ENCODE results near the gene LARGE1. TPM values are rescaled to one million over a fixed set of nuclear protein-coding genes. Genes with fewer than 3 reads are reported as not detected.

Gene LARGE1
- polyA plus RNA-seq, 3 donors: 0.05 to 0.13 TPM; not detected in 1

- TF ChIP-seq, protein P1, sequence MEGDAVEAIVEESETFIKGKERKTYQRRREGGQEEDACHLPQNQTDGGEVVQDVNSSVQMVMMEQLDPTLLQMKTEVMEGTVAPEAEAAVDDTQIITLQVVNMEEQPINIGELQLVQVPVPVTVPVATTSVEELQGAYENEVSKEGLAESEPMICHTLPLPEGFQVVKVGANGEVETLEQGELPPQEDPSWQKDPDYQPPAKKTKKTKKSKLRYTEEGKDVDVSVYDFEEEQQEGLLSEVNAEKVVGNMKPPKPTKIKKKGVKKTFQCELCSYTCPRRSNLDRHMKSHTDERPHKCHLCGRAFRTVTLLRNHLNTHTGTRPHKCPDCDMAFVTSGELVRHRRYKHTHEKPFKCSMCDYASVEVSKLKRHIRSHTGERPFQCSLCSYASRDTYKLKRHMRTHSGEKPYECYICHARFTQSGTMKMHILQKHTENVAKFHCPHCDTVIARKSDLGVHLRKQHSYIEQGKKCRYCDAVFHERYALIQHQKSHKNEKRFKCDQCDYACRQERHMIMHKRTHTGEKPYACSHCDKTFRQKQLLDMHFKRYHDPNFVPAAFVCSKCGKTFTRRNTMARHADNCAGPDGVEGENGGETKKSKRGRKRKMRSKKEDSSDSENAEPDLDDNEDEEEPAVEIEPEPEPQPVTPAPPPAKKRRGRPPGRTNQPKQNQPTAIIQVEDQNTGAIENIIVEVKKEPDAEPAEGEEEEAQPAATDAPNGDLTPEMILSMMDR (IDR thresholded peaks at IDR 0.05): no peak
- H3K27me3 ChIP-seq (ENCODE audit: control insufficient read depth in 2 of 2, insufficient read depth in 2 of 2, low read length in 2 of 2): no peaks in the 10 kb centered on the region
- no peak for DNase-seq
- H3K27ac Mint-ChIP-seq: no peak overlapping the region
- H3K36me3 Mint-ChIP-seq: no peaks in the 10 kb centered on the region
- no peak overlapping the region for H3K4me3 ChIP-seq (replicated peaks in 1 of 3; ENCODE audit: low read depth in 2 of 3, low read length in 3 of 3)
- peaks cover 39 to 43% of the 10 kb centered on the region in 2 donors for H3K9me3 ChIP-seq (replicated peaks in 1 of 2; ENCODE audit: control insufficient read depth in 1 of 2, insufficient read depth in 1 of 2, low read length in 2 of 2)
- H3K79me2 ChIP-seq (ENCODE audit: insufficient read depth, low read length): no peaks in the 10 kb centered on the region
- H3K9ac ChIP-seq (ENCODE audit: insufficient read depth, low read length, poor library complexity, severe bottlenecking): no peak overlapping the region
- no peak overlapping the region for H3K4me3 Mint-ChIP-seq
- WGBS (ENCODE audit: insufficient coverage): 100% methylated on average over 4 of the region's 7 CpGs
- peaks cover 0 to 8% (median 3%) of the 10 kb centered on the region in 3 donors for H3K27me3 Mint-ChIP-seq (ENCODE audit: low read depth in 3 of 3)
- intact Hi-C loops (cut with micrococcal nuclease): loop anchor here in 1 of 2 donors (10.0 kb wide), 1 partner anchor 54 kb away; no protein-coding TSS in a partner anchor
- H3K36me3 ChIP-seq (replicated peaks in 1 of 2; ENCODE audit: control insufficient read depth in 1 of 2, insufficient read depth in 2 of 2, low read length in 2 of 2): no peaks in the 10 kb centered on the region
- no peak overlapping the region for H3K4me2 ChIP-seq (replicated peaks; ENCODE audit: extremely low read depth, low read length, poor library complexity, severe bottlenecking)
- H3K9me3 Mint-ChIP-seq: peaks cover 18 to 45% (median 25%) of the 10 kb centered on the region in 7 donors
- H3K4me1 ChIP-seq (ENCODE audit: control insufficient read depth in 1 of 2, insufficient read depth in 2 of 2, low read length in 2 of 2): no peaks in the 10 kb centered on the region
- H2AFZ ChIP-seq (ENCODE audit: insufficient read depth, low read depth, low read length, poor library complexity, severe bottlenecking): no peak overlapping the region
- no peaks in the 10 kb centered on the region for H3K4me1 Mint-ChIP-seq
- H3K27ac ChIP-seq (ENCODE audit: low read depth in 1 of 2, low read length in 2 of 2): no peak overlapping the region
- no peaks in the 10 kb centered on the region for H4K20me1 ChIP-seq (ENCODE audit: insufficient read depth, low read length)
Measured at GRCh38 chr22:33691057-33691630, 229.1 kb downstream of the LARGE1 start.

DNA sequence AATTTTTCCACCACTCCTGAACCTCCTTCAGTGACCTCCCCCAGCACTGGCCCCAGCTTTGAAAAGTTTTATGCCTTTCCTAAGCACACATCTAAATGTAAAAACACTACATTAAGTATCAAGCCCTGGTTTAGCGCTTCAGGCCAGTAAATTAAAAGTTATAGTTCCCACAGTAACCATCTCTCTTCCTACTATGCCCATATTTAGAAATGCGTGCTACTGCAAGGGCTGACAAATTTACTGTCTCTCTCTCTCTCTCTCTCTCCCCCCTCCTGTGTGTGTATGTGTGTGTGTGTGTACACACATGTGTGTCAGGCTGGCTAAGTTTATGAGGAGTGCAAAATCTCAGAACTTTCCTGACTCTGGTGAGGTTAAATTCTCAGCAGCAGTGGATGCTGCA is 231.4 kb downstream of the LARGE1 start:
- Histone ChIP-seq H3K9me3 (replicated peaks in 1 of 2; ENCODE audit: control insufficient read depth in 1 of 2, insufficient read depth in 1 of 2, low read length in 2 of 2) (peaks cover 52 to 56% of the 10 kb centered on the region in 2 donors), H3K27ac (ENCODE audit: low read depth in 1 of 2, low read length in 2 of 2) (no peak overlapping the region), H4K20me1 (ENCODE audit: insufficient read depth, low read length) (no peaks in the 10 kb centered on the region), H3K4me1 (ENCODE audit: control insufficient read depth in 1 of 2, insufficient read depth in 2 of 2, low read length in 2 of 2) (no peaks in the 10 kb centered on the region), H3K9ac (ENCODE audit: insufficient read depth, low read length, poor library complexity, severe bottlenecking) (no peak overlapping the region), H3K27me3 (ENCODE audit: control insufficient read depth in 2 of 2, insufficient read depth in 2 of 2, low read length in 2 of 2) (no peaks in the 10 kb centered on the region), H3K79me2 (ENCODE audit: insufficient read depth, low read length) (no peaks in the 10 kb centered on the region), H3K4me2 (replicated peaks; ENCODE audit: extremely low read depth, low read length, poor library complexity, severe bottlenecking) (no peak overlapping the region), H3K36me3 (replicated peaks in 1 of 2; ENCODE audit: control insufficient read depth in 1 of 2, insufficient read depth in 2 of 2, low read length in 2 of 2) (no peaks in the 10 kb centered on the region), H3K4me3 (replicated peaks in 1 of 3; ENCODE audit: low read depth in 2 of 3, low read length in 3 of 3) (no peak overlapping the region), H2AFZ (ENCODE audit: insufficient read depth, low read depth, low read length, poor library complexity, severe bottlenecking) (no peak overlapping the region)
- 90% methylated on average over 1 of the region's 2 CpGs for WGBS (ENCODE audit: insufficient coverage)
- Mint-ChIP-seq H3K36me3 (no peaks in the 10 kb centered on the region), H3K4me3 (no peak overlapping the region), H3K9me3 (peaks cover 19 to 46% (median 26%) of the 10 kb centered on the region in 7 donors), H3K27me3 (ENCODE audit: low read depth in 3 of 3) (peaks cover 0 to 6% (median 3%) of the 10 kb centered on the region in 3 donors), H3K4me1 (no peaks in the 10 kb centered on the region), H3K27ac (no peak overlapping the region)
- intact Hi-C loops (cut with micrococcal nuclease): no loop called here
- TF ChIP-seq, protein P1 (IDR thresholded peaks at IDR 0.05): no peak
- no peak for DNase-seq
